ENCODE data around the gene RBP5. TPM values are rescaled to one million over a fixed set of nuclear protein-coding genes. Genes with fewer than 3 reads are reported as not detected.

Gene RBP5
- total RNA-seq, 4 donors from 2014 or later: 2.8 to 4.5 TPM; not detected in 2

- TF ChIP-seq, protein P1, sequence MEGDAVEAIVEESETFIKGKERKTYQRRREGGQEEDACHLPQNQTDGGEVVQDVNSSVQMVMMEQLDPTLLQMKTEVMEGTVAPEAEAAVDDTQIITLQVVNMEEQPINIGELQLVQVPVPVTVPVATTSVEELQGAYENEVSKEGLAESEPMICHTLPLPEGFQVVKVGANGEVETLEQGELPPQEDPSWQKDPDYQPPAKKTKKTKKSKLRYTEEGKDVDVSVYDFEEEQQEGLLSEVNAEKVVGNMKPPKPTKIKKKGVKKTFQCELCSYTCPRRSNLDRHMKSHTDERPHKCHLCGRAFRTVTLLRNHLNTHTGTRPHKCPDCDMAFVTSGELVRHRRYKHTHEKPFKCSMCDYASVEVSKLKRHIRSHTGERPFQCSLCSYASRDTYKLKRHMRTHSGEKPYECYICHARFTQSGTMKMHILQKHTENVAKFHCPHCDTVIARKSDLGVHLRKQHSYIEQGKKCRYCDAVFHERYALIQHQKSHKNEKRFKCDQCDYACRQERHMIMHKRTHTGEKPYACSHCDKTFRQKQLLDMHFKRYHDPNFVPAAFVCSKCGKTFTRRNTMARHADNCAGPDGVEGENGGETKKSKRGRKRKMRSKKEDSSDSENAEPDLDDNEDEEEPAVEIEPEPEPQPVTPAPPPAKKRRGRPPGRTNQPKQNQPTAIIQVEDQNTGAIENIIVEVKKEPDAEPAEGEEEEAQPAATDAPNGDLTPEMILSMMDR (IDR thresholded peaks at IDR 0.05): no peak
- TF ChIP-seq POLR2A (IDR thresholded peaks at IDR 0.05): no peak
- Histone ChIP-seq H3K27me3 (no peaks in the 10 kb centered on the region), H3K36me3 (peaks cover 13 to 28% of the 10 kb centered on the region in 2 donors), H3K4me3 (replicated peaks in 1 of 3) (no peak overlapping the region), H3K27ac (no peak overlapping the region), H3K9me3 (no peaks in the 10 kb centered on the region), H3K4me1 (peaks cover 2% of the 10 kb centered on the region in 2 donors)
- intact Hi-C loops (cut with DNase I): no loop called here
- 83 to 90% methylated on average over 8 to 12 of the region's 12 CpGs for WGBS, 2 donors
- DNase-seq: no peak
These were observed 21.7 kb upstream of the RBP5 start for GRCh38 chr12:7150356-7150755.

DNA sequence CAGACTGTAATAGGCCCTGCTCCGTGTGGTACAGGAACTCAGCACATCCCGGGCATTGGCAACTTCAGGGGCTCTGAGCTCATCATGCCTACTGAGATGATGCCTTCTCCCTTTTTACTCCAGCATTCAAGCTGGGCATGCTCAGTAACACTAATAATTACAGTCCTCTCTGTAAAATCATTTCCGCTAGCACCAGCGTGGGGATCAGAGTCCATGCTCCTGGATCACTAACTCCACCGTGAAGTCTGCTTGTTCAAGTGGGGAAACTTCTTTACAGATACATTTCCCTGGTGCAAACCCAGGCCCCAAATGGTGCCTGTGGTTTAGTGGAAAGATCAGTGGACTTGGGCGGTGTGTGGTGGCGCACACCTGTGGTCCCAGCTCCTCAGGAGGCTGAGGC, 18.2 kb upstream of the RBP5 start:
- 91 to 98% methylated on average over 6 to 7 of the region's 7 CpGs for WGBS, 2 donors
- Histone ChIP-seq H3K4me3 (replicated peaks in 1 of 3) (no peak overlapping the region), H3K9me3 (no peaks in the 10 kb centered on the region), H3K27me3 (no peaks in the 10 kb centered on the region), H3K36me3 (peaks cover 13 to 28% of the 10 kb centered on the region in 2 donors), H3K27ac (no peak overlapping the region), H3K4me1 (no peaks in the 10 kb centered on the region)
- no peak for DNase-seq
- no peak for TF ChIP-seq POLR2A (IDR thresholded peaks at IDR 0.05)
- TF ChIP-seq, protein P1 (IDR thresholded peaks at IDR 0.05): no peak
- intact Hi-C loops (cut with DNase I): no loop called here

GRCh38 chr12:7146228-7146627, 17.5 kb upstream of the RBP5 start:
- H3K4me3 ChIP-seq (replicated peaks in 1 of 3): no peak overlapping the region
- H3K27ac ChIP-seq: no peak overlapping the region
- intact Hi-C loops (cut with DNase I): no loop called here
- TF ChIP-seq POLR2A (IDR thresholded peaks at IDR 0.05): no peak
- TF ChIP-seq, protein P1 (IDR thresholded peaks at IDR 0.05): no peak
- no peaks in the 10 kb centered on the region for H3K27me3 ChIP-seq
- H3K4me1 ChIP-seq: no peaks in the 10 kb centered on the region
- H3K36me3 ChIP-seq: peaks cover 13 to 24% of the 10 kb centered on the region in 2 donors
- WGBS, 2 donors: 91% methylated on average over 7 of the region's 7 CpGs
- DNase-seq: no peak
- no peaks in the 10 kb centered on the region for H3K9me3 ChIP-seq

- Histone ChIP-seq H3K4me1 (no peaks in the 10 kb centered on the region), H3K27ac (no peak overlapping the region), H3K4me3 (replicated peaks in 1 of 3) (no peak overlapping the region), H3K27me3 (no peaks in the 10 kb centered on the region), H3K9me3 (no peaks in the 10 kb centered on the region), H3K36me3 (peaks cover 9 to 21% of the 10 kb centered on the region in 2 donors)
- no peak for TF ChIP-seq POLR2A (IDR thresholded peaks at IDR 0.05)
- TF ChIP-seq, protein P1 (IDR thresholded peaks at IDR 0.05): no peak
- no peak for DNase-seq
- intact Hi-C loops (cut with DNase I): no loop called here
- 71 to 72% methylated on average over 4 of the region's 4 CpGs for WGBS, 2 donors
These were observed 17.0 kb upstream of the RBP5 start for GRCh38 chr12:7145671-7146070.

DNA sequence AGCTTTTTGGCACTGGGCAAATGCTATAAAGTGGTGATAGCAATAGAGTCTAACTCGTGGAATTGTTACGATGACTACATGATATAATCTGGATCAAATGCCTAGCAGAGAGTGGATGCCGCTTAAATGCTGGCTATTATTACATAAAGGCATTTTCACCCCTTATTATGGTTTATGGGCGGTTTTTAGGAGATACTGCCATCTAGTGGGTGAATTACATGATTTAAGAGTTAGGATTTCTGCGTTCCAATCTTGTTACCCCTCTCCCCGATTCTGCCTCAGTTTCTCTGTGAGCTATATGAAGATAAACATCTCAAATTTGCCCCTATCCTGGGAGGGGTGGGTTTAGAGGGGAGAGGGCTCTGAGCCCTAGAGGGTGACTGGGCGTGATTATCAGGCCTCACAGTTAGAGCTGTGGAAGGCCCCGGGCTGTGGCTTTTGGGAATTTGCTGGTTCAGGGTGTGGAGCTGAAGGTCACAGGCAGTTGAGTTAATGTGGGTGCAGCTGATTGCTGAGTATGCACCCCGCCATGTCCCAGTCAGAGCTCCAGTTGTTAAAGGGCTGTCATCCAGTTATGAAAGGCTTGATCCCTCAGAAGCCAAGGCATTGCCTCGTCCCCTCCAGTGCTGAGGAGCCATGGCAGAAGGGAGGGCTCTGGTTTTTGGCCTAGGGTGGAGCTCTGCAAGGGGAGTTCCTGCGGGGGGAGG, 15.9 kb upstream of the RBP5 start:
- Histone ChIP-seq H3K36me3 (peaks cover 7 to 18% of the 10 kb centered on the region in 2 donors), H3K27ac (peak overlapping the region in 1 of 3 donors; percentile 45), H3K27me3 (no peaks in the 10 kb centered on the region), H3K4me3 (replicated peaks in 1 of 3) (no peak overlapping the region), H3K9me3 (no peaks in the 10 kb centered on the region), H3K4me1 (no peaks in the 10 kb centered on the region)
- no peak for TF ChIP-seq POLR2A (IDR thresholded peaks at IDR 0.05)
- TF ChIP-seq, protein P1 (IDR thresholded peaks at IDR 0.05): peak in 5 of 6 experiments; percentile 0 to 58 (median 37)
- no peak for DNase-seq
- WGBS, 2 donors: 57 to 67% methylated on average over 10 to 11 of the region's 11 CpGs
- intact Hi-C loops (cut with DNase I): loop anchor here (5.0 kb wide), 1 partner anchor 43 kb away; the partner anchor contains the start of gene PEX5

All from thyroid gland (tissue), 4 donors.